NT2/D1 (cell line): ENCODE data around the gene VRTN.

Experiments used
- SUZ12 ChIP-seq: IDR thresholded peaks from 2 replicates; pipeline ENCODE4 v1.6.1; 2011; ENCODE audit not compliant: insufficient read length, insufficient read depth; ENCODE audit errors: extremely low read depth
- YY1 ChIP-seq: IDR thresholded peaks from 2 replicates; pipeline ENCODE4 v1.6.1; 2011; ENCODE audit not compliant: insufficient read length, insufficient read depth
- ZNF274 ChIP-seq: IDR thresholded peaks from 2 replicates; pipeline ENCODE4 v1.6.1; 2011; ENCODE audit warnings: mild to moderate bottlenecking, low read depth, low read length

DNA sequence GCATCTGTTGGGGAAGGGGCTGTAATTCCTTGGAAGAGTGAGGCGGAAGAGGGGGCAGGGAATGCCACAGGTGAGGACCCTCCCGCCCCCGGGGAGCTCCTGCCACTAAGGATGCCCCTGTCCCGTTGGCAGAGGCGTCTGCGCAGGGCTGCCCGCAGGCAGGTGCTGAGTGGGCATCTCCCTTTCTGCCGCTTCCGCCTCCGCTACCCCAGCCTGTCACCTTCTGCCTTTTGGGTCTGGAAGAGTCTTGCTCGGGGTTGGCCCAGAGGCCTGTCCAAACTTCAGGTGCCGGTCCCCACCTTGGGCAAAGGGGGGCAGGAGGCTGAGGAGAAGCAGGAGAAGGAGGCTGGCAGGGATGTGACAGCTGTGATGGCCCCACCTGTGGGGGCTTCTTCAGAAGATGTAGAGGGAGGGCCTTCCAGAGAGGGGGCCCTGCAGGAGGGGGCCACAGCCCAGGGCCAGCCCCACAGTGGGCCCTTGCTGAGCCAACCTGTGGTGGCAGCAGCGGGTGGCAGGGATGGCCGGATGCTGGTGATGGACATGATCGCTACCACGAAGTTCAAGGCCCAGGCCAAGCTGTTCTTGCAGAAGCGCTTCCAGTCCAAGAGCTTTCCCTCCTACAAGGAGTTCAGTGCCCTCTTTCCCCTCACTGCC lies 10.0 kb downstream of the VRTN start:
- TF ChIP-seq YY1 (no peak), SUZ12 (no peak), ZNF274 (no peak)
